A673 (cell line): ENCODE measurements around the gene PFKFB3. TPM values are rescaled to one million over a fixed set of nuclear protein-coding genes. Genes with fewer than 3 reads are reported as not detected.

ENCODE experiments used
- BruUV-seq: library from RNA; stranded (reverse); fragments of 400-500 nt; replicated peaks from 2 replicates; lab custom pipeline; 2021; lab: Mats Ljungman, UMichigan
- CTCF ChIA-PET: fragments of 300-600 bp; sonication (Branson Sonifier 250); formaldehyde crosslinking; loops from one replicate; lab custom pipeline; 2022; ENCODE audit warnings: antibody characterized with exemption; lab: Charles Lee
- POLR2A ChIA-PET: fragments of 300-600 bp; sonication (Branson Sonifier 250); formaldehyde crosslinking; loops from one replicate; lab custom pipeline; 2022; ENCODE audit warnings: antibody characterized with exemption; ENCODE audit not compliant: low non-redundant PET; lab: Charles Lee
- DNase-seq: peaks from one replicate; pipeline ENCODE4 v3.0.0-alpha.2; 2015; ENCODE audit warnings: low spot score
- H3K27ac ChIP-seq: fragments of 200-600 bp; sonication (generic); 2 replicates; pipeline ENCODE4 v1.5.1; 2016; ENCODE audit warnings: mixed run types, low read depth, mild to moderate bottlenecking, mixed read lengths, antibody characterized with exemption, low read length; ENCODE audit not compliant: poor library complexity, severe bottlenecking
- H3K27me3 ChIP-seq: fragments of 200-600 bp; sonication (generic); replicated peaks from 2 replicates; pipeline ENCODE4 v1.6.1; 2017; ENCODE audit warnings: mixed run types, low read depth, mild to moderate bottlenecking, mixed read lengths, antibody characterized with exemption, low read length; ENCODE audit not compliant: insufficient read depth, poor library complexity
- H3K36me3 ChIP-seq: fragments of 200-600 bp; sonication (generic); 2 replicates; pipeline ENCODE4 v1.6.1; 2016; ENCODE audit warnings: mixed run types, mild to moderate bottlenecking, mixed read lengths, antibody characterized with exemption, low read length; ENCODE audit not compliant: insufficient read depth, poor library complexity, severe bottlenecking
- H3K4me1 ChIP-seq: fragments of 200-600 bp; sonication (generic); 2 replicates; pipeline ENCODE4 v1.6.1; 2017; ENCODE audit warnings: mixed run types, mild to moderate bottlenecking, mixed read lengths, antibody characterized with exemption, low read length; ENCODE audit not compliant: insufficient read depth, poor library complexity, severe bottlenecking
- H3K4me3 ChIP-seq: fragments of 200-600 bp; sonication (generic); 2 replicates; pipeline ENCODE4 v1.5.1; 2016; ENCODE audit warnings: low read depth, mixed run types, mild to moderate bottlenecking, mixed read lengths, low read length; ENCODE audit not compliant: poor library complexity, severe bottlenecking
- H3K9me3 ChIP-seq: fragments of 200-600 bp; sonication (generic); 2 replicates; pipeline ENCODE4 v1.6.1; 2016; ENCODE audit warnings: mixed run types, low read depth, mild to moderate bottlenecking, mixed read lengths, antibody characterized with exemption, low read length; ENCODE audit not compliant: poor library complexity, severe bottlenecking
- CTCF ChIP-seq: fragments of 300-800, 200-600 bp; sonication (generic); conservative IDR thresholded peaks from 2 replicates; pipeline ENCODE4 v1.5.1; 2017; ENCODE audit warnings: low read depth, mild to moderate bottlenecking, antibody characterized with exemption, low read length, moderate library complexity, mixed read lengths
- EZH2 ChIP-seq: fragments of 200-600 bp; sonication (generic); IDR thresholded peaks from 2 replicates; pipeline ENCODE4 v1.6.1; 2017; ENCODE audit warnings: borderline replicate concordance, low read depth, mild to moderate bottlenecking, mixed read lengths, antibody characterized with exemption, low read length; ENCODE audit not compliant: poor library complexity, severe bottlenecking
- intact Hi-C: fragments of 100-400 bp; cut with micrococcal nuclease; formaldehyde crosslinking; loops from one replicate; pipeline ENCODE4 v1.10.0; 2022; ENCODE audit not compliant: unreplicated experiment
- total RNA-seq: library from RNA; stranded (reverse); gene quantifications from 2 replicates; pipeline ENCODE4 v1.2.3, GENCODE V29; 2021

The PFKFB3 gene
- total RNA-seq, 1 experiment from 2014 or later = 53.0 TPM

GRCh38 chr10:6207658-6208057 lies 4.9 kb downstream of the PFKFB3 start:
- POLR2A ChIA-PET = no interaction called here
- BruUV-seq = no TSS peak
- H3K27ac ChIP-seq = no peak overlapping the region
- H3K27me3 ChIP-seq = no peaks in the 10 kb centered on the region
- no peaks in the 10 kb centered on the region for H3K9me3 ChIP-seq
- H3K4me1 ChIP-seq = peaks cover 23% of the 10 kb centered on the region
- intact Hi-C loops = loop anchor here (10.0 kb wide), 1 partner anchor 137 kb away; no protein-coding TSS in a partner anchor
- DNase-seq = no peak
- H3K4me3 ChIP-seq = no peak overlapping the region
- TF ChIP-seq EZH2 (no peak), CTCF (no peak)
- CTCF ChIA-PET = interaction anchor here (0.5 kb wide), 1 partner anchor 13 kb away, joined by 3 read pairs; no protein-coding TSS in a partner anchor
- H3K36me3 ChIP-seq = no peaks in the 10 kb centered on the region

DNA sequence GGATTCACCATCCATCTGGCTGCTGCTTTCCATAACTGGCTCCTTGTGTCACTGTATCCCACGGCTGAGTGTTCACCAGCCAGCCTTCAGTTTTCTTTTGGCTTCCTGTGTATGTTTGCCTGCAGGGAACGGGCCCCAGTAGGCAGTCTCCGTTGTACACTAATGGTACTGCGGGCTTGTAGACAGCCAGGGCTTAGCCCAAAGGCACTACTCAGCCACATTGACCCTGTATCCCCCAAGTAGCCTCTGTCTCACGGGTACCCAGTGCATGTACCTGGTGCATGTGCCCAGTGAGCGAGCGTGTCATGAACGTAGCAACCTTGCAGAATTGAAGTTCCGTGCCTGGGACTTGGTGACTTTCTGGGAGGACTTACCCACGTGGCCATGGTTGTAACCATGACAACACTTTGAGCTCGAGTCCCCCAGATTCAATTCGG lies 6.1 kb downstream of the PFKFB3 start:
- H3K36me3 ChIP-seq = peaks cover 5% of the 10 kb centered on the region
- no TSS peak for BruUV-seq
- peak overlapping the region; percentile 16 for H3K27ac ChIP-seq
- H3K4me1 ChIP-seq = peaks cover 23% of the 10 kb centered on the region
- TF ChIP-seq CTCF = no peak
- no peak for TF ChIP-seq EZH2
- no peaks in the 10 kb centered on the region for H3K9me3 ChIP-seq
- ChIA-PET POLR2A (no interaction called here), CTCF (no interaction called here)
- no peak for DNase-seq
- H3K27me3 ChIP-seq = no peaks in the 10 kb centered on the region
- H3K4me3 ChIP-seq = no peak overlapping the region
- intact Hi-C loops = loop anchor here (10.0 kb wide), 1 partner anchor 136 kb away; no protein-coding TSS in a partner anchor

- Histone ChIP-seq H3K27ac (peak overlapping the region; percentile 30), H3K4me1 (peaks cover 11% of the 10 kb centered on the region), H3K9me3 (no peaks in the 10 kb centered on the region), H3K36me3 (peaks cover 17% of the 10 kb centered on the region), H3K4me3 (no peak overlapping the region), H3K27me3 (no peaks in the 10 kb centered on the region)
- no TSS peak for BruUV-seq
- CTCF ChIA-PET = no interaction called here
- POLR2A ChIA-PET = no interaction called here
- intact Hi-C loops = no loop called here
- DNase-seq = no peak
- no peak for TF ChIP-seq CTCF
- TF ChIP-seq EZH2 = no peak
These were observed 8.6 kb downstream of the PFKFB3 start for GRCh38 chr10:6211341-6211670.
